Fibroblast of lung (primary cell): ENCODE results near the gene COL9A2. TPM values are rescaled to one million over a fixed set of nuclear protein-coding genes. Genes with fewer than 3 reads are reported as not detected.

Source experiments
- DNase-seq, 2 donors: peaks; one replicate each; pipeline versions ENCODE4 v3.0.0 to v3.0.0-alpha.2; 2010; ENCODE audit warnings: low read depth in 2 of 2
- H2AFZ ChIP-seq: 2 replicates; pipeline ENCODE4 v1.5.1; 2012; ENCODE audit warnings: low read length, control low read depth, inconsistent platforms
- H3K27ac ChIP-seq: 2 replicates; pipeline ENCODE4 v1.5.1; 2011; ENCODE audit warnings: low read length, control low read depth; ENCODE audit not compliant: insufficient read depth
- H3K27me3 ChIP-seq: 2 replicates; pipeline ENCODE4 v1.5.1; 2011; ENCODE audit warnings: mild to moderate bottlenecking, low read length; ENCODE audit not compliant: control insufficient read depth, insufficient read depth
- H3K36me3 ChIP-seq: 2 replicates; pipeline ENCODE4 v1.5.1; 2011; ENCODE audit warnings: low read length; ENCODE audit not compliant: control insufficient read depth, insufficient read depth
- H3K4me1 ChIP-seq: 2 replicates; pipeline ENCODE4 v1.5.1; 2011; ENCODE audit warnings: low read length; ENCODE audit not compliant: control insufficient read depth, insufficient read depth; ENCODE audit errors: extremely low read depth
- H3K4me2 ChIP-seq: 2 replicates; pipeline ENCODE4 v1.5.1; 2011; ENCODE audit warnings: low read length, control low read depth; ENCODE audit not compliant: insufficient read depth; ENCODE audit errors: extremely low read depth
- H3K4me3 ChIP-seq, 4 experiments: fragments of 200-600 bp in 1 of 4; sonication (generic) in 1 of 4; replicated peaks in 1 of 4; 2 replicates each; pipeline ENCODE4 v1.5.1; 2011 to 2016; ENCODE audit warnings: low read length in 4 of 4, low read depth in 3 of 4, mild to moderate bottlenecking in 3 of 4, control low read depth in 2 of 4, inconsistent platforms in 1 of 4, mixed read lengths in 1 of 4; ENCODE audit not compliant: insufficient read depth in 1 of 4; ENCODE audit errors: control extremely low read depth in 1 of 4
- H3K79me2 ChIP-seq: 2 replicates; pipeline ENCODE4 v1.5.1; 2012; ENCODE audit warnings: mild to moderate bottlenecking, low read length, inconsistent platforms; ENCODE audit not compliant: control insufficient read depth, insufficient read depth
- H3K9ac ChIP-seq: 2 replicates; pipeline ENCODE4 v1.5.1; 2011; ENCODE audit warnings: mild to moderate bottlenecking, low read length, control low read depth; ENCODE audit not compliant: insufficient read depth
- H3K9me3 ChIP-seq: 2 replicates; pipeline ENCODE4 v1.5.1; 2012; ENCODE audit warnings: low read depth, low read length; ENCODE audit not compliant: control insufficient read depth, insufficient read depth
- H4K20me1 ChIP-seq: 2 replicates; pipeline ENCODE4 v1.5.1; 2011; ENCODE audit warnings: low read length; ENCODE audit not compliant: control insufficient read depth, insufficient read depth; ENCODE audit errors: extremely low read depth
- EZH2 ChIP-seq: IDR thresholded peaks from 2 replicates; pipeline ENCODE4 v1.5.1; 2012; ENCODE audit warnings: low read length, control low read depth, mild to moderate bottlenecking; ENCODE audit errors: missing control alignments
- polyA plus RNA-seq, 2 donors: library from polyadenylated mRNA; depleted of rRNA in 1 of 2; stranded (reverse) in 1 of 2; unstranded in 1 of 2; fragments of >200 nt; gene quantifications; 2 replicates each; pipeline ENCODE4 v1.2.1, GENCODE V29; 2011 to 2012; ENCODE audit warnings: missing spikeins in 1 of 2
- total RNA-seq: library from RNA; depleted of rRNA; stranded (reverse); fragments of >200 nt; gene quantifications from 2 replicates; pipeline ENCODE4 v1.2.1, GENCODE V29; 2014
- TF ChIP-seq, protein P1 (sequence below), 2 donors: IDR thresholded peaks in 1 of 2; conservative IDR thresholded peaks in 1 of 2; 1 replicate in 1 of 2; 2 replicates in 1 of 2; pipeline ENCODE4 v1.5.1; 2011 to 2012; ENCODE audit warnings: low read length in 2 of 2, control low read depth in 1 of 2, inconsistent platforms in 1 of 2, low read depth in 1 of 2, mild to moderate bottlenecking in 1 of 2

The COL9A2 gene
- total and polyA plus RNA-seq, 2 donors (not counting 1 experiment from before 2014, with no cell fraction given), result 1.3 to 2.8 TPM

- Histone ChIP-seq H4K20me1 (no peaks in the 10 kb centered on the region), H3K27me3 (no peaks in the 10 kb centered on the region), H3K36me3 (peaks cover 4% of the 10 kb centered on the region), H3K4me1 (peaks cover 13% of the 10 kb centered on the region), H3K9me3 (no peaks in the 10 kb centered on the region), H3K4me3 (no peak overlapping the region), H2AFZ (no peak overlapping the region), H3K79me2 (peaks cover 15% of the 10 kb centered on the region), H3K27ac (no peak overlapping the region), H3K9ac (no peak overlapping the region), H3K4me2 (no peak overlapping the region)
- TF ChIP-seq EZH2, result no peak
- TF ChIP-seq, protein P1, sequence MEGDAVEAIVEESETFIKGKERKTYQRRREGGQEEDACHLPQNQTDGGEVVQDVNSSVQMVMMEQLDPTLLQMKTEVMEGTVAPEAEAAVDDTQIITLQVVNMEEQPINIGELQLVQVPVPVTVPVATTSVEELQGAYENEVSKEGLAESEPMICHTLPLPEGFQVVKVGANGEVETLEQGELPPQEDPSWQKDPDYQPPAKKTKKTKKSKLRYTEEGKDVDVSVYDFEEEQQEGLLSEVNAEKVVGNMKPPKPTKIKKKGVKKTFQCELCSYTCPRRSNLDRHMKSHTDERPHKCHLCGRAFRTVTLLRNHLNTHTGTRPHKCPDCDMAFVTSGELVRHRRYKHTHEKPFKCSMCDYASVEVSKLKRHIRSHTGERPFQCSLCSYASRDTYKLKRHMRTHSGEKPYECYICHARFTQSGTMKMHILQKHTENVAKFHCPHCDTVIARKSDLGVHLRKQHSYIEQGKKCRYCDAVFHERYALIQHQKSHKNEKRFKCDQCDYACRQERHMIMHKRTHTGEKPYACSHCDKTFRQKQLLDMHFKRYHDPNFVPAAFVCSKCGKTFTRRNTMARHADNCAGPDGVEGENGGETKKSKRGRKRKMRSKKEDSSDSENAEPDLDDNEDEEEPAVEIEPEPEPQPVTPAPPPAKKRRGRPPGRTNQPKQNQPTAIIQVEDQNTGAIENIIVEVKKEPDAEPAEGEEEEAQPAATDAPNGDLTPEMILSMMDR (conservative IDR thresholded peaks at IDR 0.05 in 1 of 2, IDR thresholded peaks at IDR 0.05 in 1 of 2; ENCODE audit: low read depth in 1 of 2, low read length in 2 of 2), result no peak
- no peak for DNase-seq
These were observed 51.8 kb downstream of the COL9A2 start for GRCh38 chr1:40265298-40265697.

- H3K9ac ChIP-seq, result no peak overlapping the region
- H2AFZ ChIP-seq, result no peak overlapping the region
- H3K4me1 ChIP-seq, result peaks cover 8% of the 10 kb centered on the region
- no peak overlapping the region for H3K4me3 ChIP-seq
- TF ChIP-seq, protein P1 (conservative IDR thresholded peaks at IDR 0.05 in 1 of 2, IDR thresholded peaks at IDR 0.05 in 1 of 2; ENCODE audit: low read depth in 1 of 2, low read length in 2 of 2), result no peak
- no peak for TF ChIP-seq EZH2
- no peak overlapping the region for H3K4me2 ChIP-seq
- H3K27ac ChIP-seq, result no peak overlapping the region
- H3K79me2 ChIP-seq, result peaks cover 23% of the 10 kb centered on the region
- H3K36me3 ChIP-seq, result peaks cover 3% of the 10 kb centered on the region
- H3K27me3 ChIP-seq, result no peaks in the 10 kb centered on the region
- peak in 1 of 2 donors; percentile 48 for DNase-seq
- H3K9me3 ChIP-seq, result no peaks in the 10 kb centered on the region
- H4K20me1 ChIP-seq, result no peaks in the 10 kb centered on the region
These were observed 52.7 kb downstream of the COL9A2 start for GRCh38 chr1:40264354-40264781.

- Histone ChIP-seq H3K36me3 (peaks cover 3% of the 10 kb centered on the region), H3K4me1 (peaks cover 2% of the 10 kb centered on the region), H3K4me2 (peak overlapping the region; percentile 89), H3K9ac (peak overlapping the region; percentile 77), H3K79me2 (peaks cover 46% of the 10 kb centered on the region), H3K9me3 (no peaks in the 10 kb centered on the region), H4K20me1 (no peaks in the 10 kb centered on the region), H2AFZ (peak overlapping the region; percentile 80), H3K27ac (peak overlapping the region; percentile 100), H3K27me3 (no peaks in the 10 kb centered on the region), H3K4me3 (peak overlapping the region; percentile 92 to 100 (median 98))
- DNase-seq, result peak; percentile 25 to 36
- TF ChIP-seq, protein P1 (conservative IDR thresholded peaks at IDR 0.05 in 1 of 2, IDR thresholded peaks at IDR 0.05 in 1 of 2; ENCODE audit: low read depth in 1 of 2, low read length in 2 of 2), result no peak
These were observed 58.7 kb downstream of the COL9A2 start for GRCh38 chr1:40258445-40258769.
